NB4 (cell line): ENCODE measurements around the gene CREB5.

Experiments
- DNase-seq: peaks from one replicate; pipeline ENCODE4 v3.0.0; 2010; ENCODE audit warnings: low read depth
- H3K4me3 ChIP-seq: one replicate; pipeline ENCODE4 v1.5.1; 2011; ENCODE audit warnings: mild to moderate bottlenecking, low read depth, low read length, moderate library complexity
- MYC ChIP-seq: IDR thresholded peaks from 2 replicates; pipeline ENCODE4 v1.6.1; 2011; ENCODE audit warnings: low read depth, low read length
- POLR2A ChIP-seq: IDR thresholded peaks from 2 replicates; pipeline ENCODE4 v1.6.1; 2011; ENCODE audit warnings: mild to moderate bottlenecking; ENCODE audit not compliant: insufficient read length; ENCODE audit errors: extremely low read depth
- TF ChIP-seq, protein P1 (sequence below): IDR thresholded peaks from one replicate; pipeline ENCODE4 v1.5.1; 2012; ENCODE audit warnings: low read depth, low read length
- TF ChIP-seq, protein P2 (sequence below): IDR thresholded peaks from 2 replicates; pipeline ENCODE4 v1.6.1; 2011; ENCODE audit warnings: low read depth, low read length

Gene CREB5

DNA sequence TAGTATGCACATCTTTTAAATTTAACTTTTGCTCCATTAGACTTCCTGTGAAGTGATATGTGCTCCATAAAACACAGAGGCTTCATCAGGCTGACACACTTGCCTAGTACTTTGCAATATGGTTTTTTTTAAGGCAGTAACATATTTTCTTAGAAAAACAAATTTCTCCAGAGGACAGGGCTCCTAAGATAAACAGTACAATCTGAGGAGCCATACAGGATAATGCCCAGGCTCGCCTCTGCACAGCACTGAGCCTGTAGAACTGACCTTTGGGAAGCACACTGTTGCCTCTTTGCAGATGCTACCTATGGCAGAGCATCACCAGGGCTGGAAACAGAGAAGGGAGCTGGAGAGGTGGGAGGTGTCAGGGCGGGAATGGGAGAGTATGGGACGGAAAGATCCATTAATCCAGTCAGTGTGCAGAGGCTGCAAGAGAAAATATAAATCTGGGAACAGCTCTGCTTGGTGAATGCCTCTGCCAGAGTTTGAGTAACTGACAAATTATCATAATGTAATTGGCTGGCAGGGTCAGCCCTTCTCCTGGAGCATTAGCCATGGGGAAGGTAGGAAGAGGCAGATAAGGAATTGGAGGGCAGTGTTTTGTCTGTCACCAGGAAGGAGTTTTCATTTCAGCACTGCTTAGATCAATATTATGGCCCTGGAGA lies 132.3 kb downstream of the CREB5 start:
- no peak for DNase-seq
- no peak overlapping the region for H3K4me3 ChIP-seq
- TF ChIP-seq, protein P1, sequence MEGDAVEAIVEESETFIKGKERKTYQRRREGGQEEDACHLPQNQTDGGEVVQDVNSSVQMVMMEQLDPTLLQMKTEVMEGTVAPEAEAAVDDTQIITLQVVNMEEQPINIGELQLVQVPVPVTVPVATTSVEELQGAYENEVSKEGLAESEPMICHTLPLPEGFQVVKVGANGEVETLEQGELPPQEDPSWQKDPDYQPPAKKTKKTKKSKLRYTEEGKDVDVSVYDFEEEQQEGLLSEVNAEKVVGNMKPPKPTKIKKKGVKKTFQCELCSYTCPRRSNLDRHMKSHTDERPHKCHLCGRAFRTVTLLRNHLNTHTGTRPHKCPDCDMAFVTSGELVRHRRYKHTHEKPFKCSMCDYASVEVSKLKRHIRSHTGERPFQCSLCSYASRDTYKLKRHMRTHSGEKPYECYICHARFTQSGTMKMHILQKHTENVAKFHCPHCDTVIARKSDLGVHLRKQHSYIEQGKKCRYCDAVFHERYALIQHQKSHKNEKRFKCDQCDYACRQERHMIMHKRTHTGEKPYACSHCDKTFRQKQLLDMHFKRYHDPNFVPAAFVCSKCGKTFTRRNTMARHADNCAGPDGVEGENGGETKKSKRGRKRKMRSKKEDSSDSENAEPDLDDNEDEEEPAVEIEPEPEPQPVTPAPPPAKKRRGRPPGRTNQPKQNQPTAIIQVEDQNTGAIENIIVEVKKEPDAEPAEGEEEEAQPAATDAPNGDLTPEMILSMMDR = no peak
- TF ChIP-seq MYC (no peak), POLR2A (no peak)
- TF ChIP-seq, protein P2, sequence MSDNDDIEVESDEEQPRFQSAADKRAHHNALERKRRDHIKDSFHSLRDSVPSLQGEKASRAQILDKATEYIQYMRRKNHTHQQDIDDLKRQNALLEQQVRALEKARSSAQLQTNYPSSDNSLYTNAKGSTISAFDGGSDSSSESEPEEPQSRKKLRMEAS = no peak

DNA sequence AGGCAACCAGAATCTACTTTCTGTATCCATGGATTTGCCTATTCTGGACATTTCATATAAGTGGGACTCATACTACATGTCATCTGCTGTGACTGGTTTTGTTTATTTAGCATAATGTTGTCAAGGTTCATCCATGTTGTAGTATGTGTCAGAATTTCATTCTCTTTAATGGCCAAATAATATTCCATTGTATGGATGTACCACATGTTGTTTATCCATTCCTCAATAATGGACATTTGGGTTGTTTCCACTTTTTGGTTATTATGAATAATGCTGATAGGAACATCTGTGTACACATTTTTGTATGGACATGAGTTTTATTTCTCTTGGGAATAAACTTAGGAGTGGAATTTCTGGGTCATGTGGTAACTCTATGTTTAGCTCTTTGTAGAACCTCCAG lies 133.7 kb downstream of the CREB5 start:
- no peak for DNase-seq
- TF ChIP-seq POLR2A (no peak), MYC (no peak)
- TF ChIP-seq, protein P2 = no peak
- TF ChIP-seq, protein P1 = no peak
- H3K4me3 ChIP-seq = no peak overlapping the region

DNA sequence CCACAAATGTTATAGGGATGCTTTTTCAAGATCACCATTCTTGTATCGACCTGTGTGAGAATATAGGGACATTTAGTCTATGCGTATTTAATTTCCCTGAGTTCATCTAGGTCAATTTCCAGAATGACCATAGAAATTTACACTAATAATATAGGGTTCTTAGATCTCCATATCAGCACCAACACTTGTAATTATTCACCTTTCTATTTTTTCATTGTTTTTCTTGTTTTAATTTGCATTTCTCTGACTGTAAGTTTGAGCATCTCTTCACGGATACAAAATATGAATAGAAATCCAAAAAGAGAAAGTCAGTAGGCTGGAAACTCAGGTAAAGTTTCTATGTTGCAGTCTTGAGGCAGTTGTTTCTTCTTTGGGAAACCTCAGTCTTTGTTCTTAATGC lies 134.8 kb downstream of the CREB5 start:
- H3K4me3 ChIP-seq = no peak overlapping the region
- TF ChIP-seq, protein P1 = no peak
- TF ChIP-seq MYC (no peak), POLR2A (no peak)
- TF ChIP-seq, protein P2 = no peak
- no peak for DNase-seq

DNA sequence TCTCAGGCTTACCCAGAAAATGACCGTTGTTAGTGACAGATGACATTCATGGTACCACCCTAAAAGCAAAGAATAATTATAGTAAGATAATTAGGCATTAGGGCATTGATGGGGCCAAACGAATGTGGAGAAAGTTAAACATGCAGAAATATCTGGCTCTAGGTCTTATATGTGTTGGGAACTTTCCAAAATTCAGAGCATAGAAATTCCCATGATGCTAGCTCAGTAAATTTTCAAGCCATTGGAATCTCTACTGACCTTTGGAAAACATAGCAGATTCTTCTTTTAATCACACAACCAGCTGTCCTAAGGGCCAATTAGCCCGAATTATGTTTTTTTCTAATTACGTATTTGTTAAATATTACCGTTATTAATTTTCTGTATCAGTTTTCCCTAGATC lies 136.1 kb downstream of the CREB5 start:
- no peak overlapping the region for H3K4me3 ChIP-seq
- TF ChIP-seq, protein P2 = no peak
- no peak for TF ChIP-seq POLR2A
- TF ChIP-seq, protein P1 = no peak
- DNase-seq = no peak

DNA sequence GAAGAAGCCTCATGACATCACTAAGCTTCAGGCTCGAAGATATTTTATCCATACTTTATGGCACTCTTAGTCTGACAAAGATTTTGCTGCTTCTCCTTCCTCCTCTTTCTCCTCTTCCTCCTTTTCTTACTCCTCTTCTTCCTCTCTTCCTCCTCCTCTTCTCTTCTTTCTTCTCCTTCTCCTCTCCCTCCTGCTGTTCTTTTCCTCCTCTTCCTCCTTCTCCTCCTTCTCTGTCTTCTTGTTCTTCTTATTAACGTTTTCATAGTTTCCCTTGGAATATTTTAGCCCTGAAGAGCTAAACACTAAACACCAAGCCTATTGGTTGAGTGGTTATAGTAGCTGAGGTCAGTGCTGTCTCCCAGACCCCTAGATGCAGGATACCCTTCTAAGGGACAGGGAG lies 137.7 kb downstream of the CREB5 start:
- TF ChIP-seq POLR2A = no peak
- TF ChIP-seq, protein P2 = no peak
- TF ChIP-seq, protein P1 = no peak
- no peak for TF ChIP-seq MYC
- no peak for DNase-seq

More for the DNA sequence above, 137.7 kb downstream of the CREB5 start:
- H3K4me3 ChIP-seq = no peak overlapping the region
